ENCODE results near the gene DCDC2B.

Gene DCDC2B

DNA sequence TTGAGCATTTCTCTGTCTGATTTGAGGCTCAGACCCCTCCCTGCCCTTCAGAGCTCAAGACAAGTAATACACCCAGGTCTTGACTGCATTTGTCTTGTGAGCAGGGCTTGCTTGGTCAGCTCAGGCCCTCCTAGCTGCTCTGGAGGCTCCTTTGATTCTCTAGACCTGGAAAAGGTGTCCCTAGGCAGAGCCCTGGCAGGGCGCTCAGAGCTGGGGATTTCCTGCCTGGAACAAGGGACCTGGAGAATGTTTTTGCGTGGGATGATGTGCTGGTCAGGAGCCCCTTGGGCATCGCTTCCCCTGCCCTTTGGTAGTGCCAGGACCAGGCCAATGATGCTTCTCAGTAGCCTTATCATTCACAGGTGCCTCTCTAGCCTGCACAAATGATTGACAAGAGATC, 13.4 kb upstream of the DCDC2B start:
- no peak for DNase-seq (ENCODE audit: low spot score)
- in situ Hi-C loops (cut with MboI; ENCODE audit: low sequenced_read_pairs, unreplicated experiment), result no loop called here
- TF ChIP-seq, protein P1, sequence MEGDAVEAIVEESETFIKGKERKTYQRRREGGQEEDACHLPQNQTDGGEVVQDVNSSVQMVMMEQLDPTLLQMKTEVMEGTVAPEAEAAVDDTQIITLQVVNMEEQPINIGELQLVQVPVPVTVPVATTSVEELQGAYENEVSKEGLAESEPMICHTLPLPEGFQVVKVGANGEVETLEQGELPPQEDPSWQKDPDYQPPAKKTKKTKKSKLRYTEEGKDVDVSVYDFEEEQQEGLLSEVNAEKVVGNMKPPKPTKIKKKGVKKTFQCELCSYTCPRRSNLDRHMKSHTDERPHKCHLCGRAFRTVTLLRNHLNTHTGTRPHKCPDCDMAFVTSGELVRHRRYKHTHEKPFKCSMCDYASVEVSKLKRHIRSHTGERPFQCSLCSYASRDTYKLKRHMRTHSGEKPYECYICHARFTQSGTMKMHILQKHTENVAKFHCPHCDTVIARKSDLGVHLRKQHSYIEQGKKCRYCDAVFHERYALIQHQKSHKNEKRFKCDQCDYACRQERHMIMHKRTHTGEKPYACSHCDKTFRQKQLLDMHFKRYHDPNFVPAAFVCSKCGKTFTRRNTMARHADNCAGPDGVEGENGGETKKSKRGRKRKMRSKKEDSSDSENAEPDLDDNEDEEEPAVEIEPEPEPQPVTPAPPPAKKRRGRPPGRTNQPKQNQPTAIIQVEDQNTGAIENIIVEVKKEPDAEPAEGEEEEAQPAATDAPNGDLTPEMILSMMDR (IDR thresholded peaks at IDR 0.05; ENCODE audit: borderline replicate concordance, control extremely low read depth, extremely low read depth, insufficient read depth, missing control alignments), result no peak

DNA sequence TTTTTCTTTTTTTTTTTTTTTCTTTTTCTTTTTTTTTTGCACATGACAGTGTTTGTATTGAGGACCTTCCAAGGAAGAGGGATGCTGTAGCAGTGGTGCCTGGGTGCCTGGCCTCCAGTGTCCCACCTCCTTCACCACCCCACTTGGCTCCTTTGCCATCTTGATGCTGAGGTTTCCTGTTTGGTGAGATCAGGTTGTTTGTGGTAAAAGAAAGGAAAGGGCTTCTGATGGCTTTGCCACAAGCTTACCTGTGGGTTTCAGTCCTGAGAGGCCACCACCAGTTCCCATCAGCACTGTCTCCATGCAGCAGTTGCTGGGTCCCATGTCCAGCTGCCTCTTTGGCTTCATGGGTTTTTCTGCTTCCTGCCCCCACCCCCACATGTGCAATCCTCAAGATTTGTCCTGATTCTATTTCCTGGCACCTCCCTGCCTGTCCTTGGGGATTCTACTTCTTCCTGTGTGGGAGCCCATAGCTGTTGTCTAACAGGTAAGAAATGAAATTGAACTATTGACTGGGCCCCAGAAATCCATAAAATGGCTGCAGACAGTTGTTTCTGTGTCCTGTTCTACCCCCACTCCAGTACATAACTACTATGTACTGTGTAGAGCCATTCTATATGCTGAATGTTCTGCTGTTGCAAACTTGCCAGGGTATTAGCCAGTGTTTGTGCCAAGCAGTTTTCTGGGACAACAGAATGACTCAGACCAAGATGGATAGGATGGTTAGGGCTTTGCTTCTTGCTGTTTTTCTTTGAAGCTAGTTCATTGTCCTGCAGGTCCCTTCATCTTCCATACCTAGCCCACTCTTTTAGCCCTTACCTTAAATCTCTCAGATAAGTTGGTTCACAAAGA, 12.7 kb upstream of the DCDC2B start:
- TF ChIP-seq, protein P1 (IDR thresholded peaks at IDR 0.05; ENCODE audit: borderline replicate concordance, control extremely low read depth, extremely low read depth, insufficient read depth, missing control alignments), result no peak
- in situ Hi-C loops (cut with MboI; ENCODE audit: low sequenced_read_pairs, unreplicated experiment), result no loop called here
- no peak for DNase-seq (ENCODE audit: low spot score)

DNA sequence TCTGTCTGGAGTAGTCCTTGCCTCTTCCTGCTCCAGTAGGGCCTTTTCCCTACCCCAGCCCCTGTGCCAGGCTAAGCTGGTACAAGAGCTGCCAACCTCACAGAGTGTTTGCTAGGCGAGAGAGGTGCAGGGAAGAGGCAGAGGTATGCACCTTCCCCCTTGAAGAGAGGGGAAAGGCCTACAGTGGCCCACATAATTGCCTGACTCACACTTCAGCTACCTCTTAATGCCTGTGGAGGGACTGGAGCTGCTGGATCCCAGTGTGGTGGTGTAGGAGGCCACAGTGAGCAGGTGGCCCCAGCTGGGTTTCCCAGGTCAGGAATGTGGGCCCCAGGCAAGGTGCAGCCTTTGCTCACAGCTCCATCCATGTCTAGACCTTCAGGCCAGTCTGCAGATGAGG, 11.8 kb upstream of the DCDC2B start:
- TF ChIP-seq, protein P1 (IDR thresholded peaks at IDR 0.05; ENCODE audit: borderline replicate concordance, control extremely low read depth, extremely low read depth, insufficient read depth, missing control alignments), result no peak
- in situ Hi-C loops (cut with MboI; ENCODE audit: low sequenced_read_pairs, unreplicated experiment), result no loop called here
- DNase-seq (ENCODE audit: low spot score), result no peak

DNA sequence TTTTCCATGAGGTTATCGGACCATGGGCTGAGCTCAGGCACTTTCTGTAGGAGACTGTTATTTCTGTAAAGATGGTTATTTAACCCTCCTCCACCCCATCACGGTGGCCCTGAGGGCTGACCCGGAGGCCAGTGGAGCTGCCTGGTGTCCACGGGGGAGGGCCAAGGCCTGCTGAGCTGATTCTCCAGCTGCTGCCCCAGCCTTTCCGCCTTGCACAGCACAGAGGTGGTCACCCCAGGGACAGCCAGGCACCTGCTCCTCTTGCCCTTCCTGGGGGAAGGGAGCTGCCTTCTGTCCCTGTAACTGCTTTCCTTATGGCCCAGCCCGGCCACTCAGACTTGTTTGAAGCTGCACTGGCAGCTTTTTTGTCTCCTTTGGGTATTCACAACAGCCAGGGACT, 11.1 kb upstream of the DCDC2B start:
- TF ChIP-seq, protein P1 (IDR thresholded peaks at IDR 0.05; ENCODE audit: borderline replicate concordance, control extremely low read depth, extremely low read depth, insufficient read depth, missing control alignments), result no peak
- in situ Hi-C loops (cut with MboI; ENCODE audit: low sequenced_read_pairs, unreplicated experiment), result no loop called here
- no peak for DNase-seq (ENCODE audit: low spot score)

DNA sequence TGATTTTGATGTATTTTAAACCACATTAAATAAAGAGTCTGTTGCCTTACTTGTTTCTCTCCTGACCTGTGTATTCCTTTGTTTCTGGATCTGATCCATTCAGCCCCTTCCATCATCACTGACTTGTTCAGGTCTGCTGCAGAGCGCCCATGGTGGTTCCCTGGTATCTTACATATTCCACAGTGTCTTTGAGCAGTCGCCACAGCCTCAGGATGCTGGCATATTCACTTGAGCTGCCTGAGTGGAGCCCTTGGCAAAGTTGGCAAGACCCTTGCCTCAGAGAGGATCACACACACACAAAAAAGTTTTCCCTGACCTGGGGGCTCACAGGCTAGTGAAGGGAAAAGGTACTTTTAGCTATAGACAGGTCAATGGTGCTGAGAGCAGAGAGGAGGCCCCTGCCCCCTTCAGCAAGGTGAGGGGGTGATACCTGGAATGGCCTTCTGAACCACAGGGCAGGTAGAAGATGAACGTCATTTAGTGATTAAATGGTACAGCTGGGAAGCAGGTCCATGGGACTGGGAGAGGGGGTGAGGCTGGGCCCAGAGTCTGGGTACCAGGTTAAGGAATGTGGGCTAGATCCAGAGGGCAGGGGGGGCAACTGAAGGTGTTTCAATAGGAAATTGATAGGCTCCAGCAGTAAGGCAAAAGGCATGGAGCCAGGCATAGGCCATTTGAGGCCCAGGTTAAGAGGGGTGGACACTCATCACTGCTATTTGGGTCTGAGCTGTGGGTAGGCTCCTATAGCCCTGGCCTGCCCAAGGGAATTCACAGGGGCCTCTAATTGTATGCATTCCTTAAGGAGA, 10.4 kb upstream of the DCDC2B start:
- in situ Hi-C loops (cut with MboI; ENCODE audit: low sequenced_read_pairs, unreplicated experiment), result no loop called here
- TF ChIP-seq, protein P1 (IDR thresholded peaks at IDR 0.05; ENCODE audit: borderline replicate concordance, control extremely low read depth, extremely low read depth, insufficient read depth, missing control alignments), result no peak
- DNase-seq (ENCODE audit: low spot score), result no peak

DNA sequence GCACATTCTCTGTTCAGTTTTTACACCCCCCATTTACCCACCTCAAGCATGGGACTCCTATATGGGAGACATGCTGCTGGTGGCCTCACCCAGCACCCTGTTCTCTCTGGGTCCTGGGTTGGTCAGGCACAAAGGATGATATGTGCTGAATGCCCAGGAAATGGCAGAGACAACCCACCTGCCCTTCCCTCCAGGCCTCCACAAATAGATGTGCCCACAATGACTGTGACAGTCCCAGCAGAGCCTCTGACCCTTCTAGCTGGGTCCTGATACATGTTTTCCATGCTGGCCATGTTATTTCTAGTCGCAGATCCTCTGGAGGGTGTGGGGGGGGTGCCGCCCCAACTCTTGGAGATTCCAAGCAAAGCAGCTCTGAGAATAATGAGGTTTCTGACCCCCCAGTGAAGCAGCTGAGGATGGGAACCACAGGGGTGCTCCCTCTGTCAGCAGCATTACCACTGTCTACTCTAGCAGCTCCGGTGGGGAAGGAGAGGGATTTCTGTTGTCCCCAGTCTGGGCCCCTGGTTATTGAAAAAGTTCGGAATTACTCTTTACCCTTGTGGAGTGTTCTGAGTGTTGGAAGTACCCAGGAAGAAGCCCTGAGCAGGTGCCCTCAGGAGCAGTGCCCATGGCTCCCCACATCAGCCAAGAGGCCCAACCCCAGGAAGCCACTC, 9.7 kb upstream of the DCDC2B start:
- in situ Hi-C loops (cut with MboI; ENCODE audit: low sequenced_read_pairs, unreplicated experiment), result no loop called here
- DNase-seq (ENCODE audit: low spot score), result no peak
- TF ChIP-seq, protein P1 (IDR thresholded peaks at IDR 0.05; ENCODE audit: borderline replicate concordance, control extremely low read depth, extremely low read depth, insufficient read depth, missing control alignments), result no peak
